DMS53 (cell line): ENCODE results near the gene CEP20.

Experiments used
- DNase-seq: peaks from one replicate; lab custom pipeline; 2025; lab: John Stamatoyannopoulos, UW

CEP20 gene

DNA sequence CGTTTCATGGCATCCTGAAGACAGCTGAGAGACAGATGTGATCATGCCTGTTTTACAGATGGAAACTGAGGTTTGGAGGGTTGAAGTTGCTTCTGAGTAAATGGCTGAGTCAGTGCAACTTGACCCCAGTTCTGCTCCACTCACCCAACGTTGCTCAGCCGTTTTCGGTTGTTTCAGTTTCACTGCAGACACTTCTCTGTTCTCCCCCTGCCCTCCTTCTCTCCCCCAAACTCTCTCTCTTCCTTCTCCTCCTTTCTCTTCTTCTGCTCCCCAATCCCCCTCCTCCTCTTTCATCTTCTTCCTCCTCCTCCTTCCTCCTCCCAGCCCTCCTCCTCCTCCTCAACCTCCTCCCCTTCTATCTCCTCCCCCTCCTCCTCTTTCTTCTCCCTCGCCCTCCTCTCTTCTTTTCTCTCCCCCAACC is 9.4 kb upstream of the CEP20 start:
- no peak for DNase-seq

DNA sequence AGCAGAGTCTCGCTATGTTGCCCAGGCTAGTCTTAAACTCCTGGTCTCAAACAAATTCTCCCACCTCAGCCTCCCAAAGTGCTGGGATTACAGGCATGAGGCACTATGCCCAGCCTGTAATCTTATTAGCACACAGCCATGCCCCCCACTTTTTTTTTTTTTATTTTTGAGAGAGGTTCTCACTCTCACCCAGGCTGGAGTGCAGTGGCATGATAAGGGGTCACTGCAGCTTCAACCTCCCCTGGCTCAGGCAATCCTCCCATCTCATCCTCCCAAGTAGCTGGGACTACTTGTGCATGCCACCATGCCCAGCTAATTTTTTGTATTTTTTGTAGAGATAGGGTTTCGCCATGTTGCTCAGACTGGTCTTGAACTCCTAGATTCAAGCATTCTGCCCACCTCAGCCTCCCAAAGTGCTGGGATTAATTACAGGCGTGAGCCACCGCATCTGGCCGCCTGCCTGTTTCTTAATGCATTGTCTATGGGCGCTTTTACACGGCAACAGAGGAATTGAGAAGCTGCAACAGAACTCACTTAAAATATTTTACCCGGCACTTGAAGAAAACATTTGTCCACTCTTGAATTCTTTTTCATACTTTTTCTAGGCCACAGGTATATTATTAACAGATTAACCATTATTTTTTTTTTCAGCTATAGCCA is 8.8 kb upstream of the CEP20 start:
- DNase-seq: no peak

DNA sequence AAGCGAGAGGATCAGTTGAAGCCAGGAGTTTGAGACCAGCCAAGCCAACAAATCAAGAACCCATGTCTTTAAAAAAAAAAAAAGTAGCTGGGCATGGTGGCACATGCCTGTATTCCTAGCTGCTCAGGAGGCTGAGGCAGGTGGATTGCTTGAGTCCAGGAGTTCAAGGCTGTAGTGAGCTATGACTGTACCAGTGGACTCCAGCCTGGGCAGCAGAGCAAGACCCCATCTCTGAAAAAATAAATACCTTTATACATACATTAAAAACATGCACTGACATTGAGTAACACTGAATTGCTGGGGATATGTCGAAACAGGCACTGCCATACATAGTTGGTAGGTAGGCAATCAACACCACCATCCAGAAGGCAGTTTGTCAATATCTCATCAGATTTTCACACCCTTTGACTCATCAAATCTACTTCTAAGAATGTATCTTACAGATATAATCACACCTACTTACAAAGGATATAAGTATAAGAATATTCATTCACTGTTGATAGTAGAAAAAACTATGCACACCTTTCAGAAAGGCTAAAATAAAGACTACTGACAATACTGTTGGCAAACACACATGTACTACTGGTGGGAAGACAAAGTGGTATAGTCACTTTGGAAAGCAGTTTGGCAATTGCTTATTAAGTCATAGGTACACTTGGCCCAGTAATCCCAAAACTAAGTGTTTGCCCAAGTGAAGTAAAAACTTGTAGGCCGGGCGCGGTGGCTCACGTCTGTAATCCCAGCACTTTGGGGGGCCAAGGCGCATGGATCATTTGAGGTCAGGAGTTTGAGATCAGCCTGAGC is 6.4 kb upstream of the CEP20 start:
- no peak for DNase-seq

DNA sequence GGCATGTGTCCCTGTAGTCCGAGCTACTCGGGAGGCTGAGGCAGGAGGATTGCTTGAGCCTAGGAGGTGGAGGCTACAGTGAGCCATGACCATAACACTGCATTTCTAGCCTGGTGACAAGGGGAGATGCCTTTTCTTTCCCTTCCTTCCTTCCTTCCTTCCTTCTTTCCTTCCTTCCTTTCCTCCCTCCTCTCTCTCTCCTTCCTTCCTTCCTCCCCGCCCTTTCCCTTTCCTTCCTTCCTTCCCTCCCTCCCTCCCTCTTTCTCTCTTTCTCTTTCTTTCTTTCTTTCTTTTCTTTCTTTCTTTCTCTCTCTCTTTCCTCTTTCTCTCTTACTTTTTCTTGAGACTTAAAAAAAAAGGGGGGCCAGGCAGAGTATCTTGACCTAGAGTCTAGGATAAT is 3.1 kb upstream of the CEP20 start:
- no peak for DNase-seq

DNA sequence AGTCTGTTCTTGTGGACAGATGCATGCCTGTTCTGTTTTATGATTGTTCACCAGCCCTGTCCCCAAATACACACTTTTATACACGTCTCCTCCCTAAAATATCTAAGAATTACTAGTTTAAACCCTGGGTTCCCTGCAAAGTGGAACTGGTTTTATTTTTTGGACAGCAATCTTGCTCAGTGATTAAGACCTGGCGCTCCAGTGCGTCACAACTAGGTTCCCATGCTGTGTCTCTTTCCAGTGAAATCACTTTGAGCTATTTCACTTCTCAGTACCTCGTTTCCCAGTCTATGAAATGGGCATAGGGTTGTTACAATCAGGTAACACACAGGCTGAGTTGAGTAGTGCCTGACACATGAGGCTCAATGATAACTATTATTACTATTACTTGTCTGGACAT is 1.1 kb downstream of the CEP20 start:
- DNase-seq: no peak

DNA sequence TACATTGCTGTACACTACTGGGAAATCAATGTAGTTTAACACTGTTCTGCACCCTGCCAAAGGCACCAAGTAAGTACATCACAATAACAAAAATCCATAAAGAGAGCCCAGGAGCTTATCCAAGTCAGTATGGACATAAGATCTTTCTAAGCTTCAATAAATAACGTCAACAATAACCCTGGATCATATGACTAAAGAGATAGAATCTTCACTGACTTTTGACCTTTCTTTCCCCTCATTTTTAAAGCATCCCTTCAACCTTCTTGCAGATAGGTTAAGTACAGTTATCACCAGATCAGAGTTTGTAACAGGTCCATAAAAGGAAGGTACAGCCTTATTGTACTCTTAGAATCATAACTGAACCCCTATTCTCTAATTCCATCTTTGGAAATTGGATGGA is 2.3 kb downstream of the CEP20 start:
- DNase-seq: no peak

DNA sequence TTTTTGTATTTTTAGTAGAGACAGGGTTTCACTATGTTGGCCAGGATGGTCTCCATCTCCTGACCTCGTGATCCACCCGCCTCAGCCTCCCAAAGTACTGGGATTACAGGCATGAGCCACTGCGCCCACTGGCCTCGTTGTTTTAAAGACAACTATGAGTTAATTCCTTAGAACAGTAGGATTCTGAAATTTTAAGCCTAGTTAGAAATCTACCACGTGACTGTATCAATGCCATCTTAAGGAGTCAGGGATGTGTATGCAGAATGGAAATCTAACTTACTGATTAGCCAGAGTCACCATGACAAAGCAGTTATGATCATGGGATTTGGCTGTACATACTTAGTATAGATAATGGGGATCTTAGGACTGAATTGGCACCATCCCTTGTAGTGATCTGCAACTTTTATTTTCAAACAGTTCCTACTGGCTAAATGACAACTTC is 2.8 kb downstream of the CEP20 start:
- DNase-seq: no peak

DNA sequence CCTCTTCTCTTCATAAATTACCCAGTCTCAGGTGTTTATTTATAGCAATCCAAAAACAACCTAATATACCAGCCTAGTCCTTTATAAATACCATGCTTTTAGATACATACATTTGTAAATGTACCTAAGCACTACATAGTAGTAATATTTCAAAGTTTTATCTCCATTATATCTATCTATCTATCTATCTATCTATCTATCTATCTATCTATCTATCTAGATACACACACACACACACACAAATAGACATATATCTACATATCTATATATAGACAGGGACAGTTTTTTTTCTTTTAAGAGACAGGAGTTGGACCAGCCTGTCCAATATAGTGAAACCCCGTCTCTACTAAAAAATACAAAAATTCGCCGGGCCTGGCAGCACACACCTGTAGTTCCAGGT is 5.8 kb downstream of the CEP20 start:
- no peak for DNase-seq

DNA sequence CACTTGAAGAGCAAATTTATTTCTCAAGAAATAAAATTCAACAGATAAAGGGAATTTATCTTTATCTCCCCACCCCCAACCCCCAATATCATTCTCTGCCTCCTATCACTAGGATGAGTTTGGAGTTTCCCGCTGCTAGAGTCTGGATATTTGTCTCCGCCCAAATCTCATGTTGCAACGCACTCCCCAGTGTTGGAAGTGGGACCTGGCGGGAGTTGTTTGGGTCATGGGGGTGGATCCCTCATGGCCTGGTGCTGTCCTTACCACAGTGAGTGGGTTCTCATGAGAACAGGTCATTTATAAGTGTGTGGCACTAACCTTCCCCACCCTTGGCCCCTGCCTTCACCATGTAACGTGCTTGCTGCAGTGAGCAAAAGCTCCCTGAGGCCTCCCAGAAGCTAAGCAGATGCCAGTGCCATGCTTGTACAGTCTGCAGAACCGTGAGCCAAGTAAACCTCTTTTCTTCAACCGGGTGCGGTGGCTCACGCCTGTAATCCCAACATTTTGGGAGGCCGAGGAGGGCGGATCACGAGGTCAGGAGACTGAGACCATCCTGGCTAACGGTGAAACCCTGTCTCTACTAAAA is 6.5 kb downstream of the CEP20 start:
- no peak for DNase-seq

DNA sequence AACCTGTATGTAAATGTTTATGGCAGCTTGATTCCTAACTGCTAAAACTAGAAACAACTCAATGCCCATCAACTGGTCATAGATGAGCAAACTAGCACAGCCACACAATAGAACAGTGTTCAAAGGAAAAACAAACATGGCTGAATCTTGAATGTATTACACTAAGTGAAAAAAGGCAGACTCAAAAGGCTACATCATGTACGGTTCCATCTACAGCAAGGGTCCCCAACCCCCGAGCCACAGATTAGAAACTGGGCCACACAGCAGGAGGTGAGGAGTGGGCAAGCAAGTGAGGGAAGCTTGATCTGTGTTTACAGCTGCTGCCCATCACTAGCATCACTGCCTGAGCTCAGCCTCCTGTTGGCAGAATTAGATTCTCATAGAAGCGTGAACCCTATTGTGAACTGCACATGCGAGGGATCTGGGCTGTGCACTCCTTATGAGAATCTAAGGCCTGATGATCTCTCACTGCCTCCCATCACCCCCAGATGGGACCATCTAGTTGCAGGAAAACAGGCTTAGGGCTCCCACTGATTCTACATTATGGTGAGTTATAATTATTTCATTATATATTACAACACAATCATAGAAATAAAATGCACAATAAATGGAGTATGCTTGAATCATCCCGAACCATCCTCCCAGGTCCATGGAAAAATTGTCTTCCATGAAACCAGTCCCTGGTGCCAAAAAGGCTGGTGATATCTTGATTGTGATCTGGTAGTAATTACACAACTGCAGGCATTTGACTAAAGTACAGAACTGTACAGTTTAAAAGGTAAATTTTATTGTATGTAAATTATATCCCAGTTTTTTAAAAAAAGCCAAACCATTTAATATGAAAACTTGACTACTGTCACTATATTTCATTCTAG is 7.7 kb downstream of the CEP20 start:
- peak; percentile 9 for DNase-seq

DNA sequence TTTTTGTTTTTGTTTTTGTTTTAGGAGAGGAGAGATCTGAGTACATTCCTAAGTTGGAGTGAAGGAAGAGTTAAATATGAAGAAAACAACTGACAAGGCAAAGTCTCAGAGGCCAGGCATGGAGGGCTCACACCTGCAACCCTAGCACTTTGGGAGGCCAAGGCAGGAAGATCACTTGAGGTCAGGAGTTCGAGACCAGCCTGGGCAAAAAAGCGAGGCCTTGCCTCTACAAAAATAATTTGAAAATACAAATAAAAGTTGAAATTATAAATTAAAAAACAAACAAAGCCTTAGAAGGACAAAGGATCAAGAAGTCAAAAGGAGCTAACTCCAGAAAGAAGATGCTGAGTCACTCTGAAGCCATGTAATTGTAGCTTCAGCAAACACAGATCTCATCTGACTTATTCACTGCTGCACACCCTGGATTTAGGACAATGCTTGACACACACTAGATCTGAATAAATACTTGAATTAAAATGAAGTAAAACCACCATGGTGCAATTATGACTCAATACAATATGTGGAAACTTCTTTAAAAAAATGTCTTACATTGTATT is 9.1 kb downstream of the CEP20 start:
- peak; percentile 61 for DNase-seq

DNA sequence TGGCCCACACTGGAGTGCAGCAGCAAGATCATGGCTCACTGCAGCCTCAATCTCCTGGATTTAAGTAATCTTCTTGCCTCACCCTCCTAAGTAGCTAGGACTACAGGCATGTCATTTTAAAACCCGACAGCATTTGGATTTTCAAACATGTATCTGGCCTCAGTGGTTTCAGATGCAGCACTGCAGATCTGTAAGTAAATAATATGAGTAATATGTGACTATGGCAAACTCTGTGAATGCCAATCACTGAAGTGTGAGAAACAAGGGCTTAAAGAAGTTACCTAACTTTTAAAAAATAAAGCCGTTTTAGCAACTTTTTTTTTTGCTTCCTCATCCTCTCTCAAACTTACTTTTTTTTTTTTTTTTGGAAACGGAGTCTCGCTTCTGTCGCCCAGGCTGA is 11.9 kb downstream of the CEP20 start:
- no peak for DNase-seq

DNA sequence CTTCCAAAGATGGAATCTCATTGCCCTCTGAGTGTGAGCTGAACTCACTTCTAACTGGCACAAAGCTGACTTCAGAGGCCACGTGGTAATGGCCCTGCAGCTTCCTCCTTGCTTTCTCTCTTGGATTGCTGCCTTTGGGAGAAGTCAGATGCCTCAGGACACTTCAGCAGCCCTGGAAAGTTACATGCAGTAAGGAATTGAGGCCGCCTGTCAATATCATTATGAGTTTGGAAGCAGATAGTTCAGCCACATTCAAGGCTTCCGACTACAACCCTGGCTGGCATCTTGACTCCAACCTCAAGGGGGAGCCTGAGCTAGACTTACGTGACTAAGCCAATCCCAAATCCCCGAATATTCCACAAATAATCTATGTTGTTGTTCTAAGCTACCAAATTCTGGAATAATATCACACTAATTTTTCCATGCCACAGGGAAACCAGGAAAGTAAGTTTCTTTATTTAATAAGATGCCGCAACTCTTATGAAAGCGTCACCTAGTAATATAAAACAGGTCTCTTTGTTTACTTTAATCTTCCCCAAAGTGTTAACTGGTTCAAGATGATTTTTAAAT is 13.6 kb downstream of the CEP20 start:
- DNase-seq: peak; percentile 62

DNA sequence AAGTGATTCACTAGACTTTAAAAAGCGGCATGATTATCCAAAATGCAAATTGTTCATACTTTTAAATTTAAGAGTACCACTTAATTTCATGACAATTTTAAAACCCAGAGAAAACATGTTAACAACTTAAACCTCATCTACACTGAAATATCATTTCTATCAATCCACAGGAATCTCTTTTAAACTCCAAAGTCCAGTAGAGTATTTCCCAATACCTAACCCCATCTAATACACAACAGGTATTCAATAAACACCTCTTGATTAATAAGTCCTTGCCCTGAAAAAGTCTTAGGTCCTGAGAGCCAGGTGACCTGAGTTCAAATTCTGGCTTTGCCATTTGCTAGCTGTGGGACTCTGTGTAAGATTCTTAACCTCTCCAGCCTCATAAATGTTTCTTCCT is 14.7 kb downstream of the CEP20 start:
- no peak for DNase-seq

DNA sequence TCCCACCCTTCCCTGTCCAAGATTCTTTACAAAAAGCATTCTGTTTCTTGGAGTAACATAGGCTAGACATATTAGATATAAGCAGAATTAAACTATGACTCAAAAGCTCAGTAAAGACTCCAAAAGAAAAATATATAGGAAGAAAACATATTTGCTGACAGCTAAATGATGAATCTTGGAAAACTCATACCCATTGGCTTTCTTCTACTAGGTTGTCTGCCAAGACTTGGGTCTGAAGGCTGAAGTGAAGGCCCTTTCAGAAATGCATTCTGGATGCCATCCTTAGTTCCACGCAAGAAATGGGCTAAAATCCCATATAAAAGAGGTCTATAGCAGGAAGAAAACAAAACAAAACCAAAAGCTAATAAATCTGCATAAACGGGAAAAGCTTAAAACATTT is 15.1 kb downstream of the CEP20 start:
- no peak for DNase-seq

DNA sequence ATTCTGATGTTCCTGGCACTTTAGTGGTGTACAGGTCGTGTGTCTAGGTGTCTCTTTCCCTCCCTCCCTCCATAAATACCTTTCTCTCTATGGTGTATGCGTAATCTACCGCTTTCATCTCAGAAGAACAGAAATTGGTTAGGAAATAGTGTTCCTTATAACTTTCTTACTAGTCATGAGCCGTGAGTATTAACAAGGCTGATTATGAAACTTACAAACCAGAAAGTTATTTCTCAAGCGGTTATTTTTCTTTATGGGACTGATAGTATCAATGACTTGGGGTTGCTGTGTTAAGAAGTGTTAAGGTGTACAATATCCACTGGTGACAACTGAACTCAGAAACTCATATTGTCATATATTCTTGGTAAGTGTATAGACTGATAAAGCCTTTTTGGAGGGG is 18.4 kb downstream of the CEP20 start:
- DNase-seq: no peak

DNA sequence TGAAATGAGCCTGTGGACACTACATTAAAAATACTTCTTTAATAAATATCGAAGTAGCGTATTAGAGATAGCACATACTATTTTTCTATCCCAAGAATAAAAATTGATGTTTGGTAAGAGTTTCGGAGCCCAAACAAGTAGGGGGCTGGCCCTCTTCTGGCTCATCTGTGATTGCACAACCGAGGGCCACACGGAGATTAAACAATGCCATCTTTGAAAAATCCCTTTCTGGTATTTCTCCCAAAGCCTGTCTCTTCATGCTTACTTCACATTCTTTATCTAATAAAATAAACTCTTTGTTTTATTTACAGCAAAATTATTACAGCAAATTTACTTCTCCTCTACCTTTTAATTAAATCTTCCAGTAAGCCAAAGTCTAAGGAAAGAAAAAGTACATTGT is 22.0 kb downstream of the CEP20 start:
- no peak for DNase-seq

DNA sequence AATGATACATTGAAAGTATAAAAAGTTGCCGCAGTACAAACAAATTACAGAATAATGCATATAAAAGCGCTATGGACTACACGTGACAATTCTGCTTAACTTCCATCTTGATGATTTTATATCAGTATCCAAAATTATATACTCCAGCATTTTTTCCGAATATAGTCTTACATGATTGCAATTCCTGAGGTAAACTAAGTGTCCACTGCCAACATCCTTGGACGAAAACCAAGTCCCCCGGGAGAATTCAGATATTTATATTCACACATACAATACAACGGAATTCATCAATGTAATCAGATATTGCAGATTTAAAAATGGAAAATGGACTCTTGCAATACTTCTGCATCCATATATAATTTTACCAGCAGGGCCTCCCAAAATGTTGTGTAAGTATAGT is 22.7 kb downstream of the CEP20 start:
- no peak for DNase-seq

DNA sequence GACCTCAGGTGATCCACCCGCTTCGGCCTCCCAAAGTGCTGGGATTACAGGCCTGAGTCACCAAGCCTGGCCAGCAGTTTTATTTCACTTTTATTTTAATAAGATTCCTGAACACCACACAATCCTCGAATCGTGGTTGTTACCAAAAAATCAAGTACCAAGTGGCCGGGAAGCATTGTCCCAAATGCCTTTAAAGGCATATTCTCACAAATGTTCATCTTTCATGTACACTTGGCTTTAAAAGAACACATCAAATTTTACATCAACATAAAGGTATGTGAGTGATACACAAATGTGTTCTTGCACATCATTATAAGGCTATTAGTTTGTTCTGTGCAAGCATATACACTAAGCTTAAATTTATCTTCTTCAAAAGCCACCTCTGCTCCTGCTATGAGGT is 23.5 kb downstream of the CEP20 start:
- no peak for DNase-seq

DNA sequence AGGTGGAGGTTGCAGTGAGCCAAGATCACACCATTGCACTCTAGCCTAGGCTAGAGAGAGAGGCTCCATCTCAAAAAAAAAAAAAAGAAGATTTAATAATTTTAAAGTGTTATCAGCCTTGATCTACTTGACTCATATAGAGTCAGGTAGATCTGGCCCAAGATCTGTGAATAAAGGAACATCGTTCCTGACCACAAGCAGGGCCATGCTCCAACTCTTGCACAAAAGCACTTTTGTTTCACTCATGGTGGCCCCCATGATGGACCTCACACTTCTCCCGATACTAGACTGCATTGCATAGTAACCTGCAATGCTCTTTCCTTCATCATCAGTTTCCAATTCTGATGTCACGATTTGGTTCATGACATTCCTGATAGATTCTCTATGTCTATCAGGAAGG is 26.4 kb downstream of the CEP20 start:
- no peak for DNase-seq

DNA sequence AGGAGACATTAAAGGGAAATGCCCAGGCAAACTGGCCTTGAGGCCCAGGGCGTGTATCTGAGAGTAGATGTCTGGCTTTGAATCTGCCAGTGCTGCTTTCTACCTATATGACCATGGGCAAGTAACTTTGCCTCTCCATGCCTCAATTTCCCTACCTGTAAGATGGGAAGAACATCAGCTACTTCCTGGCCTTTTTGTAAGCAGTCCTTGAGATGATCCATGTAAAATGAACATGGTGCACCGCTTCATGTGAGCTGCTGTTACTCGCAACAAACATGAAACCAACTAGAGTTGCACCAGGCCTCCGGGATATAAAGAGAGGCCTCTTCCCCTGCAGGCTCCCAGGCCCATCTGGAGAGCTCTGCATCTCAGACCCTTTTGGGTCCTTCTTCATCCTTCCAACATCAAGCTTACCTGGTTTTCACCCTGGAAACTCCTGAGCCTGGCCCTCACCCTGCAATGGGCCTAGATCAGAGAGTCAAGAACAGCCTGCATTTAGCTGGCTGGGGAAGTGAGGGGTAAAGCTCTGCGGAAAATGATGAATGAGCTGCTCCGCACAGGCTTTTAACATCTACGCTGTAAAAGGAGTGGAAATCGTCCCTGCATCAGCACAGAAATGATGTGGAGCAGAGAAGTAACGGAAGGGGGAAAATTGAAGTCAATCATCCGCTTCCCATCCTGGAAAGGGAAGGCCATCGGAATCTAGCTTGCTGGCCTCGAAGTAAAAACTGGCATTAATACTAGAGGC is 29.3 kb downstream of the CEP20 start:
- DNase-seq: no peak
